HL-60/S4 (cell line): ENCODE measurements around the gene MUC13.

Experiments used
- in situ Hi-C: fragments of 300-500 bp; cut with MboI; formaldehyde crosslinking; loops from 2 replicates; pipeline ENCODE4 v1.14.3; 2022; ENCODE audit warnings: low sequenced_read_pairs

Gene MUC13

DNA sequence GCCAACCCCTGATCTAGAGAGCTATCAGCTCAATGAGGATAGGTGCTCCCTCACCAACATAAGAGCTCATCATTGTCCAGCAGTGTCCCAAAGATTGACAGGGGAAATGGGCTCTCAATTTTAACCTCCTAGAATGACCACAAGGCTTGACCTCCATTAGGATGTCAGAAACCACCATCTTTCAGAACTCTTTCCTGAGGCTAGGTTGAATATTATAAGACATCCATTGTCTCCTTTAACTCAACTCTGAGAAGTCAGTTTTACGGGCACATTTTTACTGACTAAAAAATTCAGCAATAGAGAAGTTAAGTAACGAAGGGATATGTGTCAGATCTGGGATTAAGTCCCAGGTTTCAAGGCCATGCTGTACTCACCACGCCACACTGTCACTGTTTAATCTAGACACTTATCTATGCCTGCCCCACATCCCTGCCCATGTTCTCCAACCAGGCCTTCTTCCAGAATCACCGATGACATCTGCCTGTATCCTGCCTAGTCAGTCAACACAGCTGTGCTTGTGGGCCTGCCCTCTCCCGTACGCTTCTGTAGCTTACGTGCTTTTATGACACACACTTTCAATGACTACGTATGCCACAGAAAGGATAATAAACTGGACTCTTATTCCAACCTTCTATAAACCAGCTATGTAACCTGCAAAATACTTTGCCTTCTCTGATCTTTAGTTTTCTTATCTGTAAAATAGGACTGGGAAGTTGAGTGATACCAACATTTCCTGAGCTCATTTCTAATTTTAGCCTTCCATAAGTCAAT lies 17.1 kb upstream of the MUC13 start:
- in situ Hi-C loops = no loop called here

GRCh38 chr3:124950026-124950425 lies 15.5 kb upstream of the MUC13 start:
- in situ Hi-C loops = no loop called here

DNA sequence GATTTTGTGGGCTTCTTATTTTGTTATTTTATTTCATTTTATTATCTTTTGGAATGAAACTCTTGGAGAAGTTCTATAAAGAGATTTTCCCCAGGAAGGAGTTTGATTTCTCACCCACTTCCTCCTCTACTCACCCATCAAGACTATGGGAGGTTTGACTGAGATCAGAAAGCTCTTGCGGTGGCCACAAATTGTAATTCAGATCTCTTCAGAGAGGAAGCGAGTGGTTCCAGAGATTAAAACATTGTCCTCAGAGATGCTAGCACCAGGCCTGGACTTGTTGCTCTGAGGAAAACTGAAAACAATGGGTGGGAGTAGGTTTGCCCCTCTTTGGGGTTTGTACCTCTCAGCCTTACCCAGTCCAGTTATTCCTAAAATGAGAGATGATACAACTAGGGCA lies 8.1 kb upstream of the MUC13 start:
- in situ Hi-C loops = loop anchor here (25.0 kb wide), 1 partner anchor 645 kb away; the partner anchor contains the start of gene OSBPL11

- in situ Hi-C loops = loop anchor here (25.0 kb wide), 1 partner anchor 646 kb away; the partner anchor contains the start of gene OSBPL11
Measured at GRCh38 chr3:124941771-124942170, 7.2 kb upstream of the MUC13 start.

DNA sequence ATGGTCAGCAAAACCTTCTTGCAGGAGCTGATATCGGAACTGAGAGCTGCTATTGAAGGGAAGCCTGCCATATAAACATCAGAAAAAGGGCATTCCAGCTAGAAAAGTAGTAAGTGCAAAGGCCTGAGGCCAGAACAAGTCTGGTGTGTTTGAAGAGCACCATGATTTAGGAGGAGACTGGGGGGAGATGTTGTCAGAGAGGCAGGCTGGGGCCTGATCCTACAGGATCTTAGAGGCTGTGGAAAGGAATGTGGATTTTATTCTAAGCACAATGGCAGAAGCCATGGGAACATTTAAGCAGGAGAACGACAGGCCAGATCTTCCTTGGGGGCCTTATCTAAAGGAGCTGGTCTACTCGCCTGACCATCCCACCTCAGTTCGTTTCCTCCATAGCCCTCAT lies 5.1 kb upstream of the MUC13 start:
- in situ Hi-C loops = loop anchor here (25.0 kb wide), 1 partner anchor 648 kb away; the partner anchor contains the start of gene OSBPL11

GRCh38 chr3:124938896-124939295 lies 4.3 kb upstream of the MUC13 start:
- in situ Hi-C loops = loop anchor here (25.0 kb wide), 1 partner anchor 648 kb away; the partner anchor contains the start of gene OSBPL11

DNA sequence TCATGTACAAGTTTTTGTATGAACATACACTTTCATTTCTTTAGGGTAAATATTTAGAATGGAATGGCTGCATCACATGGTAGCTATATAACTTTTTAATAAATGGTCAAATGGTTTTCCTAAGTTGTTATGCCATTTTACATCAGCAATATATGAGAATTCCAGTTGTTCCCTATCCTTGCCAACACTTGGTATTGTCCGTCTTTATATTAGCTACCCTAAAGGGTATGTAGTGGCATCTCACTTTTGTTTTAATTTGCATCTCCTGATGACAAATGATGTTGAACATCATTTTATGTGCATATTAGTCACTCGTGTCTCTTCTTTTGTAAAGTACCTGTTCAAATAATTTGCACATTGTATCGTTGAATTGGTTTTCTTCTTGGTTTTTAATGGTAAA lies 2.5 kb upstream of the MUC13 start:
- in situ Hi-C loops = loop anchor here (25.0 kb wide), 1 partner anchor 650 kb away; the partner anchor contains the start of gene OSBPL11

- in situ Hi-C loops = loop anchor here (25.0 kb wide), 1 partner anchor 651 kb away; the partner anchor contains the start of gene OSBPL11
Measured at GRCh38 chr3:124935794-124936542, 1.4 kb upstream of the MUC13 start.

DNA sequence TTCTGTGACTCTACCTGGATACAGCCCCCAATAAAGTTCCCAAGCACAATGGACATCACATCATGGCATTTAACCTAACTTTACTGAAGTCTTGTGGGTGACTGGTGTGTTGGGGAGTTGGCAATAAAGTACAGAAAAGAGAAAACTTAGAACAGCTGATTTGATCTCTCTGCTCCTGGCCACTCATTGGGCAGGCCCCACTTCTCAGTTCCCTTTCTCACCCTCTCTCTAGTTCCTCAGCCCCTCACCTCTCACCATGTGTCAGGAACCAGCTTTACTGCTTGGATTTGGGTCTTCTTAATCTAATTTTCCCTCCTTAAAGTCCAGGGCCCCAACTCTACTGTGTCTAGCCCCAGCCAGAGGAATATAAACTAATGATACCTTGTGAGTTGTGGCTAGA lies 713 bp upstream of the MUC13 start:
- in situ Hi-C loops = loop anchor here (25.0 kb wide), 1 partner anchor 652 kb away; the partner anchor contains the start of gene OSBPL11

- in situ Hi-C loops = loop anchor here (25.0 kb wide), 1 partner anchor 659 kb away; the partner anchor contains the start of gene OSBPL11
Measured at GRCh38 chr3:124928333-124929202, 6.0 kb downstream of the MUC13 start.

- in situ Hi-C loops = loop anchor here (25.0 kb wide), 1 partner anchor 660 kb away; the partner anchor contains the start of gene OSBPL11
Measured at GRCh38 chr3:124927574-124928045, 6.9 kb downstream of the MUC13 start.

GRCh38 chr3:124926426-124927101 lies 8.0 kb downstream of the MUC13 start:
- in situ Hi-C loops = loop anchor here (25.0 kb wide), 1 partner anchor 661 kb away; the partner anchor contains the start of gene OSBPL11

DNA sequence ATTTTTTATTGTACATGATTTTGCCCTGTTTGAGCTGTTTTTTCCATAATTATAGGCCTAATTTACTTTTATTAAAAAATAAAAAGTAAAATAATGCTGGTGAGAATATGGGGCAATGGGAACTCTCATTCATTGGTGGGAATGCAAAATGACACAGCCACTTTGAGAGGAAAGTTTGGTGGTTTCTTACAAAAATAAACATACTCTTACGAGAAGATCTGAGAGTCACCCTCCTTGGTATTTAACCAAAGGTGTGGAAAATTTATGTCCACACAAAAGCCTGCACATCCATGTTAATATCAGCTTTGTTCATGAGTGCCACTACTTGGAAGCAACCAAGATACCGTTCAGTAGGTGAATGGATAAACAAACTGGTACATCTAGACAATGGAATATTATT lies 9.8 kb downstream of the MUC13 start:
- in situ Hi-C loops = loop anchor here (25.0 kb wide), 1 partner anchor 663 kb away; the partner anchor contains the start of gene OSBPL11

- in situ Hi-C loops = no loop called here
Measured at GRCh38 chr3:124923833-124924232, 10.7 kb downstream of the MUC13 start.

DNA sequence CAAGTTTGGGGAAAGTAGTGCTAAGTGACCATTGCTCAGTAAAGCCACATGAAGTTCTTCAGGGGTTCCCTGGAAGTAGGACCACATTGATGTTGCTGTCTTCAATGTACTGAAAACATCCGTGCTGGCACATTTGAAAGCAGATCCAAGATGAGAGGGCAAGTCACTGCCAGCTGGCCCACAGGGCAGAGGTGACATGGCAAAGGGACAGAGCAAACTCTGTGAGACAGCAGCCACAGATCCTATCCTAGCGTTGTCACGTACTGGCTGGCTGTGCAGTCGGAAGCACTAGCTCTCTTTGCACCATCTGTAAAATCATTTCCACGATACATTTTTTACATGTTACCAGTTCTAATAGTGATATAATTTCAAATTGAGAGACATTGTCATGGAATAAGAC lies 13.8 kb downstream of the MUC13 start:
- in situ Hi-C loops = no loop called here

- in situ Hi-C loops = no loop called here
Measured at GRCh38 chr3:124919756-124920155, 14.8 kb downstream of the MUC13 start.

DNA sequence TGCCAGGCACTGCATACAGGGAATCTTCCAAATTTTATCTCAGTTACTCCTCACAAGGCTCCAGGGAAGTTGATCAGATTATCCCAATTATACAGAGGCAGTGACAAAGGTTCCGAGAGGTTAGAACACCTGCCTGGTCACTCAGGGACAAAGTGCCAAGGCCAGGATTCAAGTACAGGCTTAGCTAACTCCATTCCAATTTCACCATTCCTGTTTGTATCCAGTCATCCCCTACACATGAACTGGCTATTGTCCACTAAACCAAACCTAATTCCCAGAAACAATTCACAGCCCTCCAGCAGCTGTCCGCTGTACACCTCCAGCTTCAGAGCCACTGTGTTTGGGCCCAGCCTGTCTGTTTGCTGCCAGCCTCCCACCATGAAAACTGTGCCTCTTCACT lies 16.0 kb downstream of the MUC13 start:
- in situ Hi-C loops = no loop called here

DNA sequence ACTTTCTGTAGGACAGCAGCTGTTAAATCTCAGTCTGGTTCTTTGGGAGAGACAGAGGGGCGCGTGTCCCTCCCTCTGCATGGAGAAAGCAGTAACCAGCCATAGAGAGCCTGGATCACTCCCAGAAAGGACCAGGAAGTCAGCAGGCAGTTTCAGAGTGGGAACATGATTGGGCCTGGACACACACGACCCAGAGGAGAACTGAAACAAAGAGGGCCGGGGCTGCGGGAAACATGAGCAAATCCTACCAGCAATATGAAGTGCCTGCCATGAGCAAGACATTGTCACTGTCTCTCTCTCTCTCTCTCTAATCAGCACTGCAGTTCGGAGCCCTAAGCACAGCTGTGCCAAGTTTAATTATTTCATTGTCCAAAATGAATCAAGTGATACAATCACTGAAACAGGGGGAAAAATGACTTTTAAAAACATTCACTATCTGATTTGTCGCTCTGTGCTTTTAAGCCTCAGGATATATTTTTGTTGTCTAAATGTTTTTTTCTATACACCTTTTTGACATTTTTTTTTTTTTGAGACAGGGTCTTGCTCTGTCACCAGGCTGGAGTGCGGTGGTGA lies 17.6 kb downstream of the MUC13 start:
- in situ Hi-C loops = no loop called here

DNA sequence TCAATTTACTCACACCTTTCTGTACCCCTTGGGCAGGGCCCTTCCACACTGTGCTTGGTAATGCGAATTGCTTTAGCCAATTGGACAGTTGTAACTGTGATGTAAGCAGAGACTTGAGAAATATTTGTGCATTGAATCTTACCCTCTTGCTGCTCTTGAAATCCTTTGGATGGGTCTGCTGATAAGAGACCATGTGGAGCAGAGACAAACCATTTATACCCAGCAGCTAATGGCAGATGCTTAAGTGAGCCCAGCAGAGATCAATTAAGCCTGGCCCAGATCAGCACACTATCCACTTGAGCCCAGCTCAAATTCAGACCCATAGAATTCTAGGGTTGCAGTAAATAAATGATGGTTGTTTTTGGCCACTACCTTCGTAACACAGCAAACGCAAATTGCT lies 19.3 kb downstream of the MUC13 start:
- in situ Hi-C loops = no loop called here
